ENCODE data around the gene CDC6.

- TF ChIP-seq CTCF (IDR thresholded peaks at IDR 0.05), result no peak
- TF ChIP-seq POLR2A (IDR thresholded peaks at IDR 0.05), result no peak
Measured at GRCh38 chr17:40286473-40286872, 1.2 kb upstream of the CDC6 start.

Data from right lobe of liver (tissue), 4 donors.